Ascending aorta (tissue), 2 donors: Measurements from ENCODE around the gene GALT. TPM values are rescaled to one million over a fixed set of nuclear protein-coding genes. Genes with fewer than 3 reads are reported as not detected.
"Not testable (repeated sequence)": the region's sequence is repeated elsewhere in the genome, so short reads cannot be mapped to it uniquely, and the experiment has no call there.

ENCODE experiments used
- DNase-seq, 2 donors: peaks; one replicate each; pipeline ENCODE4 v3.0.0-alpha.2; 2019; ENCODE audit warnings: low spot score in 2 of 2
- H3K27ac ChIP-seq, 2 donors: fragments of 200-600 bp; sonication (generic); one replicate each; pipeline ENCODE4 v1.5.1; 2016 to 2017; ENCODE audit warnings: mild to moderate bottlenecking in 1 of 2
- H3K27me3 ChIP-seq: fragments of 200-600 bp; sonication (generic); one replicate; pipeline ENCODE4 v1.5.1; 2017
- H3K36me3 ChIP-seq, 2 donors: fragments of 200-600 bp; sonication (generic); one replicate each; pipeline ENCODE4 v1.5.1; 2016
- H3K4me1 ChIP-seq, 2 donors: fragments of 200-600 bp; sonication (generic); one replicate each; pipeline ENCODE4 v1.5.1; 2016 to 2017; ENCODE audit warnings: mild to moderate bottlenecking in 1 of 2
- H3K4me3 ChIP-seq, 2 donors: fragments of 200-600 bp; sonication (generic); one replicate each; pipeline ENCODE4 v1.5.1; 2016 to 2017; ENCODE audit warnings: mild to moderate bottlenecking in 1 of 2
- H3K9me3 ChIP-seq, 2 donors: fragments of 200-600 bp; sonication (generic); one replicate each; pipeline ENCODE4 v1.5.1; 2016
- intact Hi-C: fragments of 100-400 bp; cut with DNase I; formaldehyde crosslinking; loops from one replicate; pipeline ENCODE4 v1.15.1; 2023
- total RNA-seq: library from RNA; depleted of rRNA; stranded (reverse); fragments of >200 nt; gene quantifications from one replicate; pipeline ENCODE4 v1.1.0, GENCODE V29; 2016
- TF ChIP-seq, protein P1 (sequence below), 3 experiments: fragments of 200-600 bp in 2 of 3; fragments of 450-650 bp in 1 of 3; sonication (generic) in 2 of 3; IDR thresholded peaks; one replicate each; pipeline ENCODE4 v1.5.1; 2016 to 2019; ENCODE audit warnings: antibody characterized with exemption in 3 of 3, mild to moderate bottlenecking in 1 of 3, moderate library complexity in 1 of 3

Gene GALT
- total RNA-seq, 1 donor from 2014 or later, result 28.3 TPM

DNA sequence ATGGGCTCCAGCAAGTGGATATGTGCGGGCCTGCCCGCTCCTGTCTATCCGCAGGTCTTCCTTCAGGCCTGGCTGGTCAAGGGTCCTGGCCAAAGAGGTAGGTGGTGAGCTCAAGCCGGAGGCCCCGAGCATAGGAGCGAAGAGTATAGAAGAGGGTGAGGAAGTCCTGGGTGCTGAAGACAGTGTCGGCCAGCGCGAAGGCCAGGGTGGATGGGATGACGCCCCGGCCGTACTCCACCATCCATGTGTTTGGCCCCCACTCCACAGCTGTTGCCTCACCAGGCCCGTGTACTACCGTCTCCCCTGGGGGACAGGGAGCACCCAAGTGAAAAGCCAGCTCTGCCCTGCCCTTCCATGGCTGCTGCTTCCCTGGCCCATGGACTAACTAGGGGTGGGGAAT, 10.9 kb upstream of the GALT start:
- Histone ChIP-seq H3K4me3 (no peak overlapping the region), H3K4me1 (peaks cover 0 to 13% of the 10 kb centered on the region in 2 donors), H3K27ac (no peak overlapping the region), H3K27me3 (no peaks in the 10 kb centered on the region), H3K9me3 (no peaks in the 10 kb centered on the region), H3K36me3 (no peaks in the 10 kb centered on the region)
- DNase-seq, result no peak
- intact Hi-C loops, result no loop called here
- TF ChIP-seq, protein P1, sequence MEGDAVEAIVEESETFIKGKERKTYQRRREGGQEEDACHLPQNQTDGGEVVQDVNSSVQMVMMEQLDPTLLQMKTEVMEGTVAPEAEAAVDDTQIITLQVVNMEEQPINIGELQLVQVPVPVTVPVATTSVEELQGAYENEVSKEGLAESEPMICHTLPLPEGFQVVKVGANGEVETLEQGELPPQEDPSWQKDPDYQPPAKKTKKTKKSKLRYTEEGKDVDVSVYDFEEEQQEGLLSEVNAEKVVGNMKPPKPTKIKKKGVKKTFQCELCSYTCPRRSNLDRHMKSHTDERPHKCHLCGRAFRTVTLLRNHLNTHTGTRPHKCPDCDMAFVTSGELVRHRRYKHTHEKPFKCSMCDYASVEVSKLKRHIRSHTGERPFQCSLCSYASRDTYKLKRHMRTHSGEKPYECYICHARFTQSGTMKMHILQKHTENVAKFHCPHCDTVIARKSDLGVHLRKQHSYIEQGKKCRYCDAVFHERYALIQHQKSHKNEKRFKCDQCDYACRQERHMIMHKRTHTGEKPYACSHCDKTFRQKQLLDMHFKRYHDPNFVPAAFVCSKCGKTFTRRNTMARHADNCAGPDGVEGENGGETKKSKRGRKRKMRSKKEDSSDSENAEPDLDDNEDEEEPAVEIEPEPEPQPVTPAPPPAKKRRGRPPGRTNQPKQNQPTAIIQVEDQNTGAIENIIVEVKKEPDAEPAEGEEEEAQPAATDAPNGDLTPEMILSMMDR (IDR thresholded peaks at IDR 0.05), result no peak

DNA sequence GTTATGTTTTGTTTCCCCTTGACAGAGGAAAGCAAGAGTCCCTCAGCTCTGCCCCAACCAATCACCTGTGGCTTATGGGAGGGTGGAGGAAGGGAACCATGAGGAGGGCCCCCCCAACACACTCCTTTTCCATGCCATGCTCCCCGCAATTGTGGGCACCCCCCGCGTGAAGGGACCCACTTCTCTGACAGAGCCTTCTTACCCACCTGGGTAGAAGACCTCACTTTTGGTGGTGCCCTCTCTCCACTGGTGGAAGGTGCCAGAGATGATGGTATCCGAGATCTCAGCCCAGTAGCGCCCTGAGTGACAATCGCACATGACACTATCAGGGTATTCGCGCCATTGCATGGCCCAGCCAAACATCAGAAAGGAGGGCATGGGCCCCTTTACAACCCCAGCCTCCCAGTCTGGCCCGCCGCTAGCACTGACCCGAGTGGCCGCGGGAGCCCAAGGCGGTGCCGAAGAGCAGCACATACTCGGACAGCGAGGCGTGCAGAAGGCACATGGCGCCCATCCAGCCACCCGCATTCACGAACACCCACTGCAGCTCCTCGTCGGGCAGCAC, 9.6 kb upstream of the GALT start:
- TF ChIP-seq, protein P1 (IDR thresholded peaks at IDR 0.05), result no peak
- intact Hi-C loops, result loop anchor here (1.0 kb wide), 2 partner anchors 9 to 29 kb away; partner anchors contain the start of gene GALT

DNA sequence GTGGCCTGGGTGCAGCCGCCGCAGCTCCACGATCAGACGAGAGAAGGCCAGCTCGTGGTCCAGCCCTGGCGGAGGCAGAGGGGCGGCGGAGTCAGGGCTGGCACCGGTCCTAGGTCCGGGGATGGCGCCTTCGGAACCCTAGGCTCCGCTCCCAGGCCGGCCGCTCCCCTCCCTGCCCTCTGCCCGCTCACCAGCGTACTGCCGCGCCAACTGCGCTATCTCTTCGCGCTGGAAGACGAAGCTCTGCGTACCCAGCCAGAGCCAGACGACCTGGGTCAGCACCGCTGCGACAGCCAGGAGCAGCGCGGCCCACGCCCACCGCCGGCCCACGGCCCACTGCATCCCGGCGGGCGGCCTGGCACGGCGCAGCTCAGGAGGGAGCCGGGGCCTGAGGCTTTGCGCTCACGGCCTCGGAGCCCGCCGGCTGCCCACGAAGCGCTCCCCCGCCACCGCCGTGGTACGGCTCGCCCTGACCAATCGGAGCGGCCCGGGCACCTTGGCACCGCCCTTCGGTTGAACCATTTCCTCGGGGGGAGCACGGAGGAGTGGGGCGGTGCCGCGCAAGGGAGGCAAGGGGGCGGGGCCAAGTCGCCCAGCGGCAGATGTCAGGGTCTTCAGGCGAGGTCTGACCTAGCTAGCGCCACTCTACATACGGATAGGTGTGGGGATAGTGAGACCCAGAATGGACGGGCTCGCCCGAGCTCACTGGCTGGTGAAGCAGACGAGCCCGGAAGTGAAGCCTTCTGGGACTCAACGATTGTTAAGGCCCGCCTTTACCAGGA, 8.9 kb upstream of the GALT start, which contains the start of gene SIGMAR1:
TSS of gene SIGMAR1 (minus strand) at position 432 of the 782 bp plus-strand sequence. CDS start at position 342, 90 bp downstream.
- intact Hi-C loops, result loop anchor here (1.0 kb wide), 2 partner anchors 9 to 29 kb away; partner anchors contain the start of gene GALT
- peak; percentile 54 to 94 for DNase-seq
- Histone ChIP-seq H3K4me3 (peak within 1 kb of the TSS; percentile 61 to 83), H3K27ac (peak within 1 kb of the TSS; percentile 76 to 79), H3K4me1 (peaks cover 0 to 13% of the 10 kb centered on the region in 2 donors), H3K9me3 (no peaks in the 10 kb centered on the region), H3K27me3 (no peaks in the 10 kb centered on the region), H3K36me3 (no peaks in the 10 kb centered on the region)
- TF ChIP-seq, protein P1 (IDR thresholded peaks at IDR 0.05), result peak in 2 of 3 experiments; percentile 4 to 7

More for the DNA sequence above, 9.6 kb upstream of the GALT start:
- no peaks in the 10 kb centered on the region for H3K27me3 ChIP-seq
- peak in 1 of 2 donors; percentile 75 for DNase-seq
- peak overlapping the region; percentile 76 to 79 for H3K27ac ChIP-seq
- H3K4me1 ChIP-seq, result peaks cover 0 to 13% of the 10 kb centered on the region in 2 donors
- H3K36me3 ChIP-seq, result no peaks in the 10 kb centered on the region
- H3K9me3 ChIP-seq, result no peaks in the 10 kb centered on the region
- peak overlapping the region; percentile 61 to 83 for H3K4me3 ChIP-seq

DNA sequence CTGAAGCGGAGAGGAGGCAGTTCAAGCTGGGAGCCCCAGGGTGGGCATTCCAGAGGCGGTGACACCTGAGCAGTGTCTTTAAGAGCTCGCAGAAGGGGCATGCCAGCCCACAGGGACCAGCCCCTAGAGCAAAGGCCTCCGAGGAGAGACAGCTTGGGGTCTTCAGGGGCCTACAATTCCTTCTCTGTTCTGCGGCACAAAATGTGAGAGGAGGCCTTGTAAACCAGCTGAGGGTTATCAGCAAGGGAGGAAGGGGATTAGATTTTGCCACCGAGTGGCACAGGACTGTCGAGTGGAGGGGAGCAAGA, 8.4 kb upstream of the GALT start:
- peak overlapping the region; percentile 76 to 79 for H3K27ac ChIP-seq
- H3K27me3 ChIP-seq, result no peaks in the 10 kb centered on the region
- DNase-seq, result no peak
- intact Hi-C loops, result no loop called here
- H3K36me3 ChIP-seq, result no peaks in the 10 kb centered on the region
- TF ChIP-seq, protein P1 (IDR thresholded peaks at IDR 0.05), result no peak
- peak overlapping the region; percentile 61 to 83 for H3K4me3 ChIP-seq
- no peaks in the 10 kb centered on the region for H3K9me3 ChIP-seq
- H3K4me1 ChIP-seq, result peaks cover 0 to 13% of the 10 kb centered on the region in 2 donors

DNA sequence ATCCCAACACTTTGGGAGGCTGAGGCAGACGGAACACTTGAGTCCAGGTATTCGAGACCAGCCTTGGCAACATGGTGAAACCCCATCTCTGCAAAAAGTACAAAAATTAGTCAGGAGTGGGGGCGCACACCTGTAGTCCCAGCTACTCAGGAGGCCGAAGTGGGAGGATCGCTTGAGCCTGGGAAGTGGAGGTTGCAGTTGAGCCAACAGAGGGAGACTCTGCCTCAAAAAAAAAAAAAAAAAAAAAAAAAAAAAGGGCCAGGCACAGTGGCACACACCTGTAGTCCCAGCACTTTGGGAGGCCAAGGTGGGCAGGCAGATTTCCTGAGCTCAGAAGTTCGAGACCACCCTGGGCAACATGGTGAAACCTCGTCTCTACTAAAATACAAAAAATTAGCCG, 7.2 kb upstream of the GALT start:
- H3K4me1 ChIP-seq, result peaks cover 0 to 13% of the 10 kb centered on the region in 2 donors
- H3K4me3 ChIP-seq, intact Hi-C loops: not testable (repeated sequence)

DNA sequence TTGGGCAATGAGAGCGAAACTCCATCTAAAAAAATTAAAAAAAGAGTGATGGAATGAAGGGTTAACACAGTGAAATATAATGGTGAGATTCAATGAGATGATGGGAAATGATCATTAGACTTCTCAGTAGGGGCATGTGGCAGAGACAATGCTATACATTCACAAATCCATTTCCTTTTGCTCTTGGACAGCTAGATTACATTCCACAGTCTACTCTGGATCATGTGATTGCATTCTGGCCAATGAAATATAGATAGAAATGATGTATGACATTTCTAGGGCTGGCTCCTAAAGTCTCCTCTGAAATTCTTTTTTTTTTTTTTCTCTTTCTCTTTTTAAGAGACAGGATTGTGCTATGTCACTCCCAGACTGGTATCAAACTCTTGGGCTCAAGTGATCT, 3.8 kb upstream of the GALT start:
- Histone ChIP-seq H3K9me3 (no peaks in the 10 kb centered on the region), H3K27me3 (no peaks in the 10 kb centered on the region), H3K4me3 (no peak overlapping the region), H3K27ac (no peak overlapping the region), H3K36me3 (no peaks in the 10 kb centered on the region), H3K4me1 (peaks cover 11 to 12% of the 10 kb centered on the region in 2 donors)
- TF ChIP-seq, protein P1 (IDR thresholded peaks at IDR 0.05), result no peak
- DNase-seq, result no peak
- intact Hi-C loops, result no loop called here

More for the DNA sequence above, 7.2 kb upstream of the GALT start:
- H3K36me3 ChIP-seq, H3K27ac ChIP-seq, H3K9me3 ChIP-seq, DNase-seq, H3K27me3 ChIP-seq: not testable (repeated sequence)
